Coronary artery (tissue), 2 donors: Measurements from ENCODE around the gene MGA.

ENCODE experiments used
- DNase-seq: peaks from one replicate; pipeline ENCODE4 v3.0.0-alpha.2; 2017; ENCODE audit warnings: low spot score
- H3K27ac ChIP-seq, 2 donors: fragments of 200-600 bp; sonication (generic); one replicate each; pipeline ENCODE4 v1.5.1; 2016 to 2019
- H3K4me3 ChIP-seq: fragments of 200-600 bp; sonication (generic); 2 replicates; pipeline ENCODE4 v1.5.1; 2016; ENCODE audit warnings: mild to moderate bottlenecking, moderate library complexity
- TF ChIP-seq, protein P1 (sequence below): fragments of 200-600 bp; sonication (generic); IDR thresholded peaks from one replicate; pipeline ENCODE4 v1.5.1; 2019; ENCODE audit warnings: antibody characterized with exemption

MGA gene

DNA sequence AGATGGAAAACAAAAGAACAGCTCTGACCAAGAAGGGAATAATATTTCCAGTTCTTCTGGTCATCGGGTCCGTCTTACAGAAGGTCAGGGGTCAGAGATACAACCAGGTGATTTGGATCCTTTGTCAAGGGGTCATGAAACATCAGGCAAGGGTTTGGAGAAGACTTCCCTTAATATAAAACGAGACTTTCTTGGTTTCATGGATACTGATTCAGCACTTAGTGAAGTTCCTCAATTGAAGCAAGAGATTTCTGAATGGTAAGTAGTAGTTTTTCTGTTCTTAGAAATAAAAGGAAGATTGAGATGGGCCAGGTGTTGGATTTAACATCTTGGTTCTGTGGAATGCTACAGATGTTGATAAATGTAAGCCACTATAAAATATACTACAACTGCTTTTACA lies 9.5 kb downstream of the MGA start:
- no peak overlapping the region for H3K27ac ChIP-seq
- no peak for DNase-seq

DNA sequence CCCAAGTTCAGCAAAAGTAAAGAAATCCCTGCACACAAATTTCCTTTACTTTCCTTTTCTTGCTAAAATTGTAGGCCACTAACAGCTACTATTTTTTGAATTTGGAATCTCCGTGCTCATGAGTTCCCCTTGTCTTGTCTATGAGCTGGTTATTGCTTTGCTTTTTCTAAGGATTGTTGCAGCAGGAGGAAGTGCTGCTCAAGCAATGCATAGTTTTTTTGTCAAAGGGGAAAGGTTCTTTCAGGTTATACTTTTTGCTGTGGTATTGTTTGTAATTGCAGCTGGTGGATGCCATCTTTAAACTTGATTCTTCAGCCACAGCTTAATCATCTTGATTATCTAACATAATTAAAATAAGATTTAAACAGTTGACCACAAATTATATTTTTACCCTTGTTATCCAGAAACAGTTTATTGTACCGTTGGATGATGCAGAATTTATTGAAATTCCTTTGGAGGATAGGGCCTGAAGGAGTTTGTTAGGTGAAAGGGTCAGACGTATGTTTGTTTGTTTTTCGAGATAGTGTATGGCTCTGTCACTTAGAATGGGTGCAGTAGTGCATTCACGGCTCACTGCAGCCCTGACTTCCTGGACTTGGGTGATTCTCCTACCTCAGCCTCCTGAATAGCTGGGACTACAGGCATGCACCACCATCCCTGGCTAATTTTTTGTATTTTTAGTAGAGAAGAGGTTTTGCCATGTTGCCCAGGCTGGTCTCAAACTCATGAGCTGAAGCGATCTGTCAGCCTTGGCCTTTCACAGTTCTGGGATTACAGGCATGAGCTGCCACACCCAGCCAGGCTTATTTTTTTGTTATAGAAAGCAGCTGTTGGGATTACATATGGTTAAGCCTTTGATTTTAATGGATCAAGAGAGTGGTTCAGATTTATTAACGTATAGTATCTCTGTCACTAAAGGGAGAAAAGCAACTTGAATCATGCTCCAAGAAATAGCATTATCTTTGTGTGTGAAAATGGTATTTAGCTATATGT lies 11.7 kb downstream of the MGA start:
- TF ChIP-seq, protein P1, sequence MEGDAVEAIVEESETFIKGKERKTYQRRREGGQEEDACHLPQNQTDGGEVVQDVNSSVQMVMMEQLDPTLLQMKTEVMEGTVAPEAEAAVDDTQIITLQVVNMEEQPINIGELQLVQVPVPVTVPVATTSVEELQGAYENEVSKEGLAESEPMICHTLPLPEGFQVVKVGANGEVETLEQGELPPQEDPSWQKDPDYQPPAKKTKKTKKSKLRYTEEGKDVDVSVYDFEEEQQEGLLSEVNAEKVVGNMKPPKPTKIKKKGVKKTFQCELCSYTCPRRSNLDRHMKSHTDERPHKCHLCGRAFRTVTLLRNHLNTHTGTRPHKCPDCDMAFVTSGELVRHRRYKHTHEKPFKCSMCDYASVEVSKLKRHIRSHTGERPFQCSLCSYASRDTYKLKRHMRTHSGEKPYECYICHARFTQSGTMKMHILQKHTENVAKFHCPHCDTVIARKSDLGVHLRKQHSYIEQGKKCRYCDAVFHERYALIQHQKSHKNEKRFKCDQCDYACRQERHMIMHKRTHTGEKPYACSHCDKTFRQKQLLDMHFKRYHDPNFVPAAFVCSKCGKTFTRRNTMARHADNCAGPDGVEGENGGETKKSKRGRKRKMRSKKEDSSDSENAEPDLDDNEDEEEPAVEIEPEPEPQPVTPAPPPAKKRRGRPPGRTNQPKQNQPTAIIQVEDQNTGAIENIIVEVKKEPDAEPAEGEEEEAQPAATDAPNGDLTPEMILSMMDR: no peak
- Histone ChIP-seq H3K4me3 (no peak overlapping the region), H3K27ac (no peak overlapping the region)
- no peak for DNase-seq

More for the DNA sequence above, 9.5 kb downstream of the MGA start:
- no peak overlapping the region for H3K4me3 ChIP-seq
- TF ChIP-seq, protein P1: no peak

DNA sequence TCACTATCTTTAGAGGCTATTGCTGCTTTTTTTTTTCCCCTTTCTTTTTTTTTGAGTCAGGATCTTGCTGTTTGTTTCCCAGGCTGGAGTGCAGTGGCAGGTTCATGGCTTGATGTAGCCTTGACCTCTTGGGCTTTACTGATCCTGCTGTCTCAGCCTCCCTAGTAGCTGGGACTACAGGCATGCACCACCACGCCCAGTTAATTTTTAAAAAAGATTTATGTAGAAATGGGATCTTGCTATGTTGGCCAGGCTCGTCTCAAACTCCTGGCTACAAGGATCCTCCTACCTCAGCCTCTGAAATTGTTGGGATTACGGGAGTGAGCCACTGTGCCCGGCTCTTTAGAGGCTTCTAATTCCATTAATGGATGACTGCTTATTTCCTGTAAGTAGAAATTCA lies 15.1 kb downstream of the MGA start:
- H3K27ac ChIP-seq: no peak overlapping the region
- H3K4me3 ChIP-seq: no peak overlapping the region
- TF ChIP-seq, protein P1: no peak

DNA sequence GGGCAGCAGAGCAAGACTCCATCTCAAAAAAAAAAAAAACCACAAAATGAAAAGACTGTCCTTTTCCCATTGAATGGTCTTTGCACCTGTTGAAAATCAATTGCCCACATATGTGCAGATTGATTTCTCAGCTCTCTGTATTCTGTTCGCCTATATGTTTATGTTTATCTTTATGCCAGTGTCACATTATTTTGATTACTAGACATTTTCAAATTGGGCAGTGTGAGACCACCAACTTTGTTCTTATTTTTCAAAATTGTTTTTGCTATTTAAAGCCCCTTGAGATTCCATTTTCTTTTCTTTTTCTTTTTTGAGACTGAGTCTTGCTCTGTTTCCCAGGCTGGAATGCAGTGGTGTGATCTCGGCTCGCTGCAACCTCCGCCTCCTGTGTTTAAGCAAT lies 18.5 kb downstream of the MGA start:
- DNase-seq: no peak
- Histone ChIP-seq H3K27ac (no peak overlapping the region), H3K4me3 (no peak overlapping the region)
- TF ChIP-seq, protein P1: no peak

More for the DNA sequence above, 15.1 kb downstream of the MGA start:
- no peak for DNase-seq

DNA sequence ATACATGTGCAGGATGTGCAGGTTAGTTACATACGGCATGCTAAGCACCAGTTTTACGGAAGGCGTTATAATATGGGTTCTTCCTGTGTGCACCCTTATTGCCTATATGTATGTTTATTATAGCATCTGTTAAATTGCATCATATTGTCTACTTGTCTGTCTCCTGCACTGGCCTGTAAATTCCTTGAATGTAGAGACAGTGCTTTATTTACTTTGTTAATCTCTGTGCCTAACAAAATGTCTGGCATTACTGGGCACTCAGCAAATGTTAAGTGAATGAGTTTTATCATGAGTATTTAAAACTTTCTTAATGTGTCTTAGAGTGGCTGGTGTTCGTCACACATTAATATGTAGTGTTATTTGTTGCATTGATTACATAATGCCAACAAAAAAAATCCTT lies 23.8 kb downstream of the MGA start:
- DNase-seq: no peak
- H3K4me3 ChIP-seq: no peak overlapping the region
- TF ChIP-seq, protein P1: no peak
- no peak overlapping the region for H3K27ac ChIP-seq

DNA sequence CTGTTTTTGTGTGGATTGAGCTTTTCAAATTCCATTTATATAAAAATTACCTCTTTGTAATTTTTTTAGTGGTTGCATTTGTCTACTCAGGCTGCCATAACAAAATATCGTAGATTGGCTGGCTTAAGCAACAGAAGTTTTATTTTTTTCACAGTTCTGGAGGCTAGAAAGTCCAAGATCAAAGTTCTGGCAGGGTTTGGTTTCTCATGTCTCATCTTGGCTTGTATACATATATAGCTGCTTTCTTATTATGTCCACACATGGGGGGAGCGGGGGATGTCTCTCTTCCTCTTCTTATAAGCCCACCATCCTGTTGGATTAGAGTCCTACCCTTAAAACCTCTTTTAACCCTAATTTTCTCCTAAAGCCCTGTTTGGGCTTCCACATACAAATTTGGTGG lies 28.5 kb downstream of the MGA start:
- no peak overlapping the region for H3K4me3 ChIP-seq
- TF ChIP-seq, protein P1: no peak
- no peak overlapping the region for H3K27ac ChIP-seq
- no peak for DNase-seq

DNA sequence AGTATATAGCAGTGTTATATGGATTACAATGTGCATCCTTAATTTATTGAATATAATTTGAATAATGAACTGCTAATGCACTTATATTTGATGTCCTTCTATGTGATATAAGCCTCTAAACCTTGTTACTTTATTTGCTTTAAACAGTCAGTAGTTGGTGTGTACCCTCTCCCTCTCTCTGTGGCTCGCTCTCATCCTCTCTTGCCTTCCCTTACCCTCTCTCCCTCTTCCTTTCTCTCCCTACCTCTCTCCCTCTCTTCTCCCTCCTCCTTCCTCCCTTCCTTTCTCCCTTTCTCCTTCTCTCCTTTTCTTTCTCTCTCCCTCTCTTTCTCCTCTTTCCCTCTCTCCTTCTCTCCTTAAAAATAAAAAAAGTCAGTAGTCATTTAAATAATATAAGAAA lies 28.9 kb downstream of the MGA start:
- TF ChIP-seq, protein P1: no peak

More for the DNA sequence above, 28.9 kb downstream of the MGA start:
- no peak for DNase-seq
- no peak overlapping the region for H3K4me3 ChIP-seq
- no peak overlapping the region for H3K27ac ChIP-seq
